ENCODE measurements around the gene KRT5.

Gene KRT5

DNA sequence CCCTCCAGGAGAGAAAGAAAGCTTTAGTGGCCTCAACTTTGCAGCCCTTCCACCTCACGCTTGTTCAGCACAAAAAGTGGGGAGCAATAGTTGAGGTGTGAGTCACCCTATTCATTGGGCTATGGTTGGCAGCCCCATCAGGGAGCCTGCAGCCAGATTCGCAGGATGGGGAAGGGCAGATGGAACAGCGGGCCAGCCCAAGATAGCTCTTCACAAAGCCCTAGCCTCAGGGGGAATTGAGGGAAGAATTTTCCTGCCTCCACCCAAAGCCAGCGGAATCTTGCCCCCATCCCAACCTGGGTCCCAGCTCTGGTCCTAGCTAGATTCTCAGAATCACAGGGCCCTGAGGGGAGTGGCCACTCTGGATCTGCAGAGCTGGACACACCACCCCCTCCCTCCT, 3.6 kb upstream of the KRT5 start:
- Histone ChIP-seq H2AFZ (ENCODE audit: low read length) (no peak overlapping the region), H3K79me2 (ENCODE audit: insufficient read depth, low read length) (no peaks in the 10 kb centered on the region), H3K36me3 (ENCODE audit: insufficient read depth, low read length) (no peaks in the 10 kb centered on the region), H3K27me3 (ENCODE audit: insufficient read depth, low read length, poor library complexity, severe bottlenecking) (no peaks in the 10 kb centered on the region), H3K4me2 (ENCODE audit: low read depth, low read length, poor library complexity, severe bottlenecking) (no peak overlapping the region), H3K4me3 (ENCODE audit: low read length, poor library complexity, severe bottlenecking) (no peak overlapping the region), H3K4me1 (ENCODE audit: insufficient read depth, low read length, poor library complexity, severe bottlenecking) (peaks cover 7% of the 10 kb centered on the region), H4K20me1 (ENCODE audit: insufficient read depth, low read length, poor library complexity, severe bottlenecking) (no peaks in the 10 kb centered on the region), H3K9me3 (ENCODE audit: insufficient read depth, low read depth, low read length) (no peaks in the 10 kb centered on the region), H3K9ac (ENCODE audit: low read depth, low read length, poor library complexity, severe bottlenecking) (no peak overlapping the region), H3K9me2 (replicated peaks; ENCODE audit: low read depth, low read length) (no peaks in the 10 kb centered on the region), H3F3A (ENCODE audit: low read depth) (no peaks in the 10 kb centered on the region)
- TF ChIP-seq, protein P1, sequence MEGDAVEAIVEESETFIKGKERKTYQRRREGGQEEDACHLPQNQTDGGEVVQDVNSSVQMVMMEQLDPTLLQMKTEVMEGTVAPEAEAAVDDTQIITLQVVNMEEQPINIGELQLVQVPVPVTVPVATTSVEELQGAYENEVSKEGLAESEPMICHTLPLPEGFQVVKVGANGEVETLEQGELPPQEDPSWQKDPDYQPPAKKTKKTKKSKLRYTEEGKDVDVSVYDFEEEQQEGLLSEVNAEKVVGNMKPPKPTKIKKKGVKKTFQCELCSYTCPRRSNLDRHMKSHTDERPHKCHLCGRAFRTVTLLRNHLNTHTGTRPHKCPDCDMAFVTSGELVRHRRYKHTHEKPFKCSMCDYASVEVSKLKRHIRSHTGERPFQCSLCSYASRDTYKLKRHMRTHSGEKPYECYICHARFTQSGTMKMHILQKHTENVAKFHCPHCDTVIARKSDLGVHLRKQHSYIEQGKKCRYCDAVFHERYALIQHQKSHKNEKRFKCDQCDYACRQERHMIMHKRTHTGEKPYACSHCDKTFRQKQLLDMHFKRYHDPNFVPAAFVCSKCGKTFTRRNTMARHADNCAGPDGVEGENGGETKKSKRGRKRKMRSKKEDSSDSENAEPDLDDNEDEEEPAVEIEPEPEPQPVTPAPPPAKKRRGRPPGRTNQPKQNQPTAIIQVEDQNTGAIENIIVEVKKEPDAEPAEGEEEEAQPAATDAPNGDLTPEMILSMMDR (conservative IDR thresholded peaks at IDR 0.05; ENCODE audit: low read length) = no peak
- no peak for TF ChIP-seq EZH2phosphoT487 (IDR thresholded peaks at IDR 0.05; ENCODE audit: borderline replicate concordance)

DNA sequence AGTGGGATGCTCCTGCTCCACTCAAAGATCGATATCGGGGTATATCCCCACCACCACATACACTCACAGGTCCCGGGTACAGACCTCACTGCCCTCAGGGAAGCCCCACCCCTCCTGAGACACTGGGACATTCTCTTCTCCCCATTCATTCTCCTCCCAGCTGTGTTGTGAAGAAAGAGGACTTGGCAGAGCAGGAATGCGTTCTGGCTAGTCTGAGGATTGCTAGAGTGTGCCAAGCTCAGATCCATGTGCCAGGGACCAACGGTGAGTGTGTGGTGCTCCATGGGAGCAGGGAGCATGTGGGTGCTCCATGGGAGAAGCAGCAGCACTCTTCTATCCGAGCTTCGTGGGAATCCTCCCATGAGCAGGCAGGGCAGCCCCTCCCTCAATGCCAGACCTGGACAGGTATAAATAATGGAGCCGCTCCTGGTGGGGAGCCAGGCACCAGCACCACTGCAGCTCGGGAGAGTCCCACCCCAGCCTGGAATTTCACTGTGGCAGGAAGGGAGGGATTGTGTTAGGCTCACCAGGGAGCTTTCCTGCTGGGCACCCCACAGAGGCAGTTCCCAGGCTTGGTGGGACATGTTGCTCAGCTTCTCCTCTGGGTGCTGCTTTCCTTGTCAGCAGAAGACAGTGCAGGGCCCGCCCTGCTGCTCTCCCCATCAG, 2.3 kb upstream of the KRT5 start:
- no peak overlapping the region for H3K9ac ChIP-seq (ENCODE audit: low read depth, low read length, poor library complexity, severe bottlenecking)
- TF ChIP-seq, protein P1 (conservative IDR thresholded peaks at IDR 0.05; ENCODE audit: low read length) = no peak
- no peak for TF ChIP-seq EZH2phosphoT487 (IDR thresholded peaks at IDR 0.05; ENCODE audit: borderline replicate concordance)
- no peak overlapping the region for H2AFZ ChIP-seq (ENCODE audit: low read length)
- no peaks in the 10 kb centered on the region for H4K20me1 ChIP-seq (ENCODE audit: insufficient read depth, low read length, poor library complexity, severe bottlenecking)
- H3K9me2 ChIP-seq (replicated peaks; ENCODE audit: low read depth, low read length) = no peaks in the 10 kb centered on the region
- H3K9me3 ChIP-seq (ENCODE audit: insufficient read depth, low read depth, low read length) = no peaks in the 10 kb centered on the region
- H3K36me3 ChIP-seq (ENCODE audit: insufficient read depth, low read length) = no peaks in the 10 kb centered on the region
- no peak overlapping the region for H3K4me2 ChIP-seq (ENCODE audit: low read depth, low read length, poor library complexity, severe bottlenecking)
- peaks cover 7% of the 10 kb centered on the region for H3K4me1 ChIP-seq (ENCODE audit: insufficient read depth, low read length, poor library complexity, severe bottlenecking)
- no peaks in the 10 kb centered on the region for H3K79me2 ChIP-seq (ENCODE audit: insufficient read depth, low read length)
- no peaks in the 10 kb centered on the region for H3K27me3 ChIP-seq (ENCODE audit: insufficient read depth, low read length, poor library complexity, severe bottlenecking)
- H3F3A ChIP-seq (ENCODE audit: low read depth) = no peaks in the 10 kb centered on the region
- no peak overlapping the region for H3K4me3 ChIP-seq (ENCODE audit: low read length, poor library complexity, severe bottlenecking)

DNA sequence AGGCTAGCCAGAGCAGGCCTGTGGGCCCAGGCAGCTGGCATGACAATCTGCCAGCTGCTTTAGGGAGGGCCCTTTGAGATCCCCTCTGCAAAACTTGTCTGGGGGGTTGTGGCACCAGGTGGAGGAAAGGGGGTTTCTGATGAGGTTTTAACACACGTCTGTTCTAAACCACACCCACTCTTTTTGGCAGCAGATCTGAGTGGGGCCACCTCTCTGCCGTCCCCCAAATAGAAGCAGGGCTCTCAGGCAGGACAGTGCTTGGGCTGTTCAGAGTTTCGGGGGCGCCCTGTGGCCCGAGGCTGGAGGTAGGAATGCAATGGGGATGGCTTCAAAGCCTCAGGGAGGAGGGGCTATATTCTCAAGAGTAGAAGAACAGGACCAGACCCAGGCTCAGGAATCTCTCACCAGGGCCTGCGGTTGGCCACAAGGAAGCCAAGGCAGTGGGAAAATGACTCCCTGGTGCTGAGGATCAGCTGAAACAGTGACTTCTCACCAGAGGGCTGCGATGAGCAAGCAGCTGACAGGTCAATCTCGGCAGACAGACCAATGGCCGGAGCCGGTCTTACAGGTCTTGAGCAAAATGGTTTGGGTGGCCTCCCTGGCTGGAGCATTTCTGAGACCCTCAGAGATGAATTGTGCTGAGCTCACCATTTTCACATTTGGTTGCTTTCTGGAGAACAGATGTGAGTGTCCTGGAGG, 1.5 kb upstream of the KRT5 start:
- no peak for TF ChIP-seq EZH2phosphoT487 (IDR thresholded peaks at IDR 0.05; ENCODE audit: borderline replicate concordance)
- TF ChIP-seq, protein P1 (conservative IDR thresholded peaks at IDR 0.05; ENCODE audit: low read length) = no peak
- Histone ChIP-seq H4K20me1 (ENCODE audit: insufficient read depth, low read length, poor library complexity, severe bottlenecking) (no peaks in the 10 kb centered on the region), H3K79me2 (ENCODE audit: insufficient read depth, low read length) (no peaks in the 10 kb centered on the region), H2AFZ (ENCODE audit: low read length) (no peak overlapping the region), H3K27me3 (ENCODE audit: insufficient read depth, low read length, poor library complexity, severe bottlenecking) (no peaks in the 10 kb centered on the region), H3K9ac (ENCODE audit: low read depth, low read length, poor library complexity, severe bottlenecking) (no peak overlapping the region), H3K9me3 (ENCODE audit: insufficient read depth, low read depth, low read length) (no peaks in the 10 kb centered on the region), H3K9me2 (replicated peaks; ENCODE audit: low read depth, low read length) (no peaks in the 10 kb centered on the region), H3K4me2 (ENCODE audit: low read depth, low read length, poor library complexity, severe bottlenecking) (no peak overlapping the region), H3F3A (ENCODE audit: low read depth) (no peaks in the 10 kb centered on the region), H3K36me3 (ENCODE audit: insufficient read depth, low read length) (no peaks in the 10 kb centered on the region), H3K4me1 (ENCODE audit: insufficient read depth, low read length, poor library complexity, severe bottlenecking) (peaks cover 3% of the 10 kb centered on the region), H3K4me3 (ENCODE audit: low read length, poor library complexity, severe bottlenecking) (no peak overlapping the region)

Data from Loucy (cell line).